Measurements from ENCODE around the gene RPL19. TPM values are rescaled to one million over a fixed set of nuclear protein-coding genes. Genes with fewer than 3 reads are reported as not detected.
"Not testable (repeated sequence)": the region's sequence is repeated elsewhere in the genome, so short reads cannot be mapped to it uniquely, and the experiment has no call there.

RPL19 gene
- total RNA-seq, 2 experiments from 2014 or later, result 3,132 to 4,395 TPM

DNA sequence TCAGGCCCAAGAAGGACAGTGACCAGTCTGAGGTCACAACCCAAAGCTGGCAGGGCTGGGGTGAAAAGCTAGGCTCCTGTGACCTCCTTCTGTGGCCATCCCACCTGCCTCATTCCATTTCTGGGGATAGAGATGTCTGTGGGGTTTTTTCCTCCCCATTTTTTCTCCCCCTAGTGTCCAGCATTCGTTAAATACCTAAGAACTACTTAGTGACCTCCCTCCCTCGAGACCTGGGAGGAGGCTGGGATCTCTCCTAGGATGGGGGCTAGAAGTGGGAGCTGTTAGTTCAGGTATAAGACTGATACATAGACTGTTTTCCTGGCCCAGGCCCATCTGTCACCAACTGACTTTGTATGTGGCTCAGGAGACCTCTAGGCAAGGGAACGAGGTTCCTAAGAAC, 46.2 kb downstream of the RPL19 start:
- Histone ChIP-seq H3K9me3 (ENCODE audit: low read length) (no peaks in the 10 kb centered on the region), H3K4me3 (ENCODE audit: low read depth, low read length, poor library complexity, severe bottlenecking) (no peak overlapping the region), H3K9me2 (ENCODE audit: insufficient read depth, low read length) (no peaks in the 10 kb centered on the region), H4K20me1 (ENCODE audit: insufficient read depth, low read length) (no peaks in the 10 kb centered on the region), H3K4me1 (ENCODE audit: insufficient read depth, low read length, poor library complexity, severe bottlenecking) (peaks cover 39% of the 10 kb centered on the region), H3K27ac (ENCODE audit: low read depth, low read length, poor library complexity, severe bottlenecking) (no peak overlapping the region), H2AFZ (ENCODE audit: low read length) (no peak overlapping the region), H3K4me2 (ENCODE audit: low read length) (no peak overlapping the region), H3K79me2 (ENCODE audit: insufficient read depth, low read depth, low read length) (no peaks in the 10 kb centered on the region), H3K36me3 (ENCODE audit: insufficient read depth, low read length) (no peaks in the 10 kb centered on the region)
- ChIA-PET CTCF (ENCODE audit: unreplicated experiment) (no interaction called here), POLR2A (no interaction called here)
- intact Hi-C loops (cut with micrococcal nuclease; ENCODE audit: unreplicated experiment), result no loop called here
- no TSS peak for BruUV-seq (replicated peaks)
- DNase-seq (ENCODE audit: low spot score), result no peak
- TF ChIP-seq EZH2phosphoT487 (IDR thresholded peaks at IDR 0.05; ENCODE audit: borderline replicate concordance, low read depth, low read length) (no peak), CTCF (conservative IDR thresholded peaks at IDR 0.05; ENCODE audit: low read length) (peak; percentile 28; the same call in 1 of the 2 replicates)

GRCh38 chr17:39250076-39250475, 50.0 kb downstream of the RPL19 start:
- H2AFZ ChIP-seq (ENCODE audit: low read length); H3K36me3 ChIP-seq (ENCODE audit: insufficient read depth, low read length); H3K9me3 ChIP-seq (ENCODE audit: low read length); H3K4me1 ChIP-seq (ENCODE audit: insufficient read depth, low read length, poor library complexity, severe bottlenecking); H3K27ac ChIP-seq (ENCODE audit: low read depth, low read length, poor library complexity, severe bottlenecking); H4K20me1 ChIP-seq (ENCODE audit: insufficient read depth, low read length); intact Hi-C loops (cut with micrococcal nuclease; ENCODE audit: unreplicated experiment); CTCF ChIA-PET (ENCODE audit: unreplicated experiment); DNase-seq (ENCODE audit: low spot score); H3K4me3 ChIP-seq (ENCODE audit: low read depth, low read length, poor library complexity, severe bottlenecking); H3K9me2 ChIP-seq (ENCODE audit: insufficient read depth, low read length); BruUV-seq (replicated peaks); H3K4me2 ChIP-seq (ENCODE audit: low read length); H3K79me2 ChIP-seq (ENCODE audit: insufficient read depth, low read depth, low read length): not testable (repeated sequence)
- POLR2A ChIA-PET, result interaction anchor here (0.7 kb wide), 1 partner anchor 52 kb away, joined by 3 read pairs; no protein-coding TSS in a partner anchor

DNA sequence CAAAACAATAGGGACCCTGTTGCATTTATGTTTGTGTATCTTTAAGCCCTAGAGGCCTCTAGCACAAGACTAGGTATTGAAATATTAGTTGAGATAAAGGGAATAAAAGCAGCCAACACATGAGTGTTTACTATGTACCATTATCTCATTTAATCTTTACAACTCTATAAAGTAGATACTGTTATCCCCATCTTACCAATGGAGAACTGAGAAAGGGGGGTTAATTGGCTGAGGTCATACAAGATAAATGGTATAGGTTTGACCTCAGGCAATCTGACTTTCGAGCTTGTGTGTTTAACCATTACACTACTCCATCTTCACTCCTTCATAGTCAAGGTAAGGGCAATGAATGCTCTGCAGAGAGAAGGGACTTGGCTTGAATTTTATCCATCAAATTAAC, 51.9 kb downstream of the RPL19 start:
- H3K4me1 ChIP-seq (ENCODE audit: insufficient read depth, low read length, poor library complexity, severe bottlenecking), result no peaks in the 10 kb centered on the region
- BruUV-seq (replicated peaks), result no TSS peak
- no peak overlapping the region for H3K27ac ChIP-seq (ENCODE audit: low read depth, low read length, poor library complexity, severe bottlenecking)
- ChIA-PET POLR2A (interaction anchor here (1.4 kb wide), 1 partner anchor 19 kb away, joined by 6 read pairs; no protein-coding TSS in a partner anchor), CTCF (ENCODE audit: unreplicated experiment) (interaction anchor here (0.6 kb wide), 1 partner anchor 43 kb away, joined by 3 read pairs; no protein-coding TSS in a partner anchor)
- TF ChIP-seq EZH2phosphoT487 (IDR thresholded peaks at IDR 0.05; ENCODE audit: borderline replicate concordance, low read depth, low read length) (no peak), CTCF (conservative IDR thresholded peaks at IDR 0.05; ENCODE audit: low read length) (no peak)
- no peaks in the 10 kb centered on the region for H4K20me1 ChIP-seq (ENCODE audit: insufficient read depth, low read length)
- H3K9me2 ChIP-seq (ENCODE audit: insufficient read depth, low read length), result no peaks in the 10 kb centered on the region
- intact Hi-C loops (cut with micrococcal nuclease; ENCODE audit: unreplicated experiment), result no loop called here
- H2AFZ ChIP-seq (ENCODE audit: low read length), result no peak overlapping the region
- DNase-seq (ENCODE audit: low spot score), result no peak
- H3K4me3 ChIP-seq (ENCODE audit: low read depth, low read length, poor library complexity, severe bottlenecking), result no peak overlapping the region
- H3K9me3 ChIP-seq (ENCODE audit: low read length), result no peaks in the 10 kb centered on the region
- no peaks in the 10 kb centered on the region for H3K79me2 ChIP-seq (ENCODE audit: insufficient read depth, low read depth, low read length)
- no peak overlapping the region for H3K4me2 ChIP-seq (ENCODE audit: low read length)
- no peaks in the 10 kb centered on the region for H3K36me3 ChIP-seq (ENCODE audit: insufficient read depth, low read length)
